ENCODE measurements around the gene TEX11.

TEX11 gene

DNA sequence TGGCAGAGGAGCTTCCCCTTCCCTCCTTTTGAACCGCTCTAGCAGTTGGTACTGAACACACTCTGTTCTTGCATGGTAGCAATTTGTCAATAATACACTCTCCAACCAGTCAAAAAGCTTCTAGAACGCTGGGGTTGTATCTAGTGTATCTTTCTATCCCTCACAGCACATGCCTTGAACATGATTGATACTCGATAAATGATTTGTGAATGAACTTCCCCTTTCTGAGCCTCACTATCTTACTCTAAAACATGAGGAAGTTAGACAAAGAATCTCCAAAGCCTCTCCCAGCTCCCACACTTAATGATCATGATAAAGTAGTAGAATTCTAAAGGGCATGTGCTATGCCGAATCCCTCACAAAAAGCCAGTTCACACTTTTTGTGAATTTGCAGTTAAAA lies 399.4 kb downstream of the TEX11 start:
- ChIA-PET CTCF (interaction anchor here (0.6 kb wide), 1 partner anchor 233 kb away, joined by 3 read pairs; no protein-coding TSS in a partner anchor), POLR2A (ENCODE audit: low non-redundant PET) (no interaction called here)
- TF ChIP-seq, protein P1, sequence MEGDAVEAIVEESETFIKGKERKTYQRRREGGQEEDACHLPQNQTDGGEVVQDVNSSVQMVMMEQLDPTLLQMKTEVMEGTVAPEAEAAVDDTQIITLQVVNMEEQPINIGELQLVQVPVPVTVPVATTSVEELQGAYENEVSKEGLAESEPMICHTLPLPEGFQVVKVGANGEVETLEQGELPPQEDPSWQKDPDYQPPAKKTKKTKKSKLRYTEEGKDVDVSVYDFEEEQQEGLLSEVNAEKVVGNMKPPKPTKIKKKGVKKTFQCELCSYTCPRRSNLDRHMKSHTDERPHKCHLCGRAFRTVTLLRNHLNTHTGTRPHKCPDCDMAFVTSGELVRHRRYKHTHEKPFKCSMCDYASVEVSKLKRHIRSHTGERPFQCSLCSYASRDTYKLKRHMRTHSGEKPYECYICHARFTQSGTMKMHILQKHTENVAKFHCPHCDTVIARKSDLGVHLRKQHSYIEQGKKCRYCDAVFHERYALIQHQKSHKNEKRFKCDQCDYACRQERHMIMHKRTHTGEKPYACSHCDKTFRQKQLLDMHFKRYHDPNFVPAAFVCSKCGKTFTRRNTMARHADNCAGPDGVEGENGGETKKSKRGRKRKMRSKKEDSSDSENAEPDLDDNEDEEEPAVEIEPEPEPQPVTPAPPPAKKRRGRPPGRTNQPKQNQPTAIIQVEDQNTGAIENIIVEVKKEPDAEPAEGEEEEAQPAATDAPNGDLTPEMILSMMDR (conservative IDR thresholded peaks at IDR 0.05; ENCODE audit: low read depth) = no peak
- no peak overlapping the region for H3K27ac ChIP-seq
- no peak for DNase-seq (ENCODE audit: low spot score)

DNA sequence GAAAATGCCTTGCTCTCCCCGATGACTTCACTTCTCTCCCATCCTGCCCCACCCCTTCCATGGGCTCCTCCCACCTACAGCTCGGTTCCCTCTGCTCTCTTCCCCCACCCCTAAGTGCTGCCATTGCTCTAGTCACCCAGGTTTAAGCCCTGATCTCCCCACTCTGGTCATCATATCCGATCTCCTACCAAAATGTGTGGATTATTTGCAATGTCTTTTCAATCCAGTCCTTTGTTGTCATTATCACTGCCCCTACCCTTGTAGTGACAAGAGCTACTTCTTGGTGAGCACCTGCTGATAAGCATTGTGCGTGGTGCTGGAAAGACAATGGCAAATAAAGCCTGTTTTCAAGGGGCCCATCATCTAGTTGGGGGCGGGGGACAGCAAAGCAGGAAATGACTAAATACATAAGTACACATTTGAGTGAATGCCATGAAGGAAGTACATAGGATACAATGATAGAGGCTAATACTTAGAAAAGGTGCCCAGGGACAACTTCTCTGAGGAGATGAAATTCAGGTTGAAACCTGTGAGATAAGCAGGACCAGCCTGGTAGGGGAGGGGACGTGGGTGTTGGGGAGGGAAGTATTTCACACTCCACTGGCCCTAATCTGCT lies 400.1 kb downstream of the TEX11 start:
- CTCF ChIA-PET = no interaction called here
- no peak for DNase-seq (ENCODE audit: low spot score)
- no peak overlapping the region for H3K27ac ChIP-seq
- POLR2A ChIA-PET (ENCODE audit: low non-redundant PET) = no interaction called here
- TF ChIP-seq, protein P1 (conservative IDR thresholded peaks at IDR 0.05; ENCODE audit: low read depth) = no peak

DNA sequence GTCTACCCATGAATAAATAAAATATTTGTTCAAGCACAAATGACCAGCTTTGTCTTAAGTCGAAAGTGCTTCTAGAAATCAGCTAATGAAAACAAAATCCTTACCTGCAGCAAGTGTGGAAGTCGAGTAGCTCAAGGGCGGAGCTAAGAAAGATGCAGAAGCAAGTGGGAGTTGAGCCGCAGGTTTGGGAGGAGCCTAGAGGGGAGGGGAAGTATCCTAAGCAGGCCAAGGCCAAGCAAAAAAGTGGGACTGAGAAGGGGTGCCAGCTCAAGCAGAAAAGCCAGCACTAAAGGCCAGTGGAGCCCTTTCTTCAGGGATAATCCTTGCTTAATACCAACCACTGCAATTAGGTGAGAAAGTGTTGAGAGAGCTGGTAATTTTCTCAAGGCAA lies 403.1 kb downstream of the TEX11 start:
- ChIA-PET POLR2A (ENCODE audit: low non-redundant PET) (no interaction called here), CTCF (no interaction called here)
- no peak for DNase-seq (ENCODE audit: low spot score)
- TF ChIP-seq, protein P1 (conservative IDR thresholded peaks at IDR 0.05; ENCODE audit: low read depth) = no peak
- no peak overlapping the region for H3K27ac ChIP-seq

DNA sequence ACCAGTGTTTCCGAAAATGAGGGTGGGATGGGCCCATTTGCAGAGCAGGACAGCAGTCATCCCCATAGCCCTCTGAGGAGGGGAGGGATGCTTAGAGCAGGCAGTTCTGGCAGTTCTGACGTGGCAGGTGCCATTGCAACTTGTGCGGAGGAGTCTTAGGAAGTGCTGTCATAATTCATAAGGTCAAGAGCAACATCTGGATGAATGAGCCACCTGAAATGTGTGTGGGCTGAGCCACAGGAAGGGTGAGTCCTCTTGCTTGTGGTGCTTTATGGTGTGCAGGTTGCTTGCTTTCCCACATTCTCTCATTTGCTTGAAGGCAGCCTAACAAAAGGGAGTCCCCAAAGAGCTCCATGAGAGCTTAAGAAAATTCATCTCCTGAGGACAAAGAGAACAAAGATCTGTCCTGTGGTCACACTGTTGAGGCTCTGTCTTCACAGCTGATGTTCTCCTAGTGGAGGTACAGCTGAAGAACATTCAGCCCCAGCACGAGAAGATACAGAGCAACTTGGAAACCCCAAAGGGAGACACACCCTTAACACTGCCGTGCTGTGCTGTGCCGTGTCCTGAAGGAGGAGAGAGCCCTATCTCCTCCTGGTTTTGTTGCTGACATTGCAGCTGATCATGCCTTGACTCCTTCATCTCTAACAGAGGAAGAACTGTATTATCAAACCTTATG lies 403.6 kb downstream of the TEX11 start:
- no peak overlapping the region for H3K27ac ChIP-seq
- no peak for DNase-seq (ENCODE audit: low spot score)
- CTCF ChIA-PET = no interaction called here
- TF ChIP-seq, protein P1 (conservative IDR thresholded peaks at IDR 0.05; ENCODE audit: low read depth) = no peak
- POLR2A ChIA-PET (ENCODE audit: low non-redundant PET) = no interaction called here

DNA sequence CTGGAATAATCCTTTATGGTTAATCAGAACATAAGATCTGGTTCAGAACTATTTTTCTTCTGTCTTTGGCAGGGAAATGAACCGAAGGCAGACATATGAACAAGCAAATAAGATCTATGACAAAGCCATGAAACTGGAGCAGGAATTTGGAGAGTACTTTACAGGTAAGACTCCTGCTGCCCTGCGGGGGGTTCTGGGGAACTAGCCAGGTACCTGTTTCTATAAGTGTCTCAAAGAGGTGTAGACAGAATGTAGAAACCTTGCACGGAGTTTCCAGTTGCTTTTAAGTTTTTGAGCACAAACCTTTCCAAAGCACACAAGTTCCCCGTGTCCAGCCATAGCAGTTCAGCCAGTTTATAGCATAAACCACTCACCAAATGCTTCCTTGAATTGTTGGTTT lies 407.7 kb downstream of the TEX11 start:
- ChIA-PET CTCF (no interaction called here), POLR2A (ENCODE audit: low non-redundant PET) (no interaction called here)
- TF ChIP-seq, protein P1 (conservative IDR thresholded peaks at IDR 0.05; ENCODE audit: low read depth) = no peak
- no peak overlapping the region for H3K27ac ChIP-seq
- no peak for DNase-seq (ENCODE audit: low spot score)

DNA sequence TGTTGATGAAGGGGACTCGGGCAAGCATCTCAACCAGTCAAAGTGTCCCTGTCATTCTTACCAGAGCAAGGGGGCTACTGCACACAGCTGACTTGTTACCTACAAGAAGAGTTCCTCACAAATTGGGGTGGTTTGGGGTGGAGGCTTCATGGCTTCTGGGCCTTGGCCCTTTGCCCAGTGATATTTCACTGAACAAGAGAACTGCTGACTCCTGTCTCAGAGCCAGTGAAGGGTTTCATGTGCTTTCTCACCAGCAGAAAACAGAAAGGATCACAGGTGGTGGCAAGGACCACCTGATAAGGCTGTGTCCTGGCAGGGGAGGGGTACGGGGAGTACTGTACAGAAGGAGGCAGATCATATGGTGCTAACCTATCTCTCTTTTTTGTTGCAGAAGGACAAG lies 410.4 kb downstream of the TEX11 start:
- TF ChIP-seq, protein P1 (conservative IDR thresholded peaks at IDR 0.05; ENCODE audit: low read depth) = no peak
- no peak overlapping the region for H3K27ac ChIP-seq
- ChIA-PET POLR2A (ENCODE audit: low non-redundant PET) (no interaction called here), CTCF (no interaction called here)
- DNase-seq (ENCODE audit: low spot score) = no peak

All from RWPE1 (cell line).